Measurements from ENCODE around the gene MRGPRE.
"Not testable (repeated sequence)": the region's sequence is repeated elsewhere in the genome, so short reads cannot be mapped to it uniquely, and the experiment has no call there.

- not testable (repeated sequence) for TF ChIP-seq EZH2phosphoT487 (IDR thresholded peaks at IDR 0.05; ENCODE audit: borderline replicate concordance, low read length); EZH2 (IDR thresholded peaks at IDR 0.05; ENCODE audit: low read length, unreplicated experiment)
Observed at GRCh38 chr11:3261831-3262230, 29.6 kb upstream of the MRGPRE start.
